CD4-positive, alpha-beta T cell treated with Interleukin-6 for 4 hours (primary cell): ENCODE results near the gene ZKSCAN5.
"Not testable (repeated sequence)": the region's sequence is repeated elsewhere in the genome, so short reads cannot be mapped to it uniquely, and the experiment has no call there.

ENCODE experiments used
- DNase-seq: peaks from one replicate; pipeline ENCODE4 v3.0.0-alpha.2; 2020; ENCODE audit warnings: mixed read lengths

ZKSCAN5 gene

GRCh38 chr7:99557196-99557607 is 52.7 kb downstream of the ZKSCAN5 start:
- no peak for DNase-seq

GRCh38 chr7:99557940-99558305 is 53.5 kb downstream of the ZKSCAN5 start:
- DNase-seq: no peak

GRCh38 chr7:99558306-99559174 is 54.1 kb downstream of the ZKSCAN5 start, which contains the start of gene ZNF655:
Gene ZNF655 (plus strand): TSS chr7:99558642. CDS start chr7:99560560, 1,918 bp downstream.
- DNase-seq: peak; percentile 89

- no peak for DNase-seq
Observed at GRCh38 chr7:99559175-99559915, 54.9 kb downstream of the ZKSCAN5 start.

- no peak for DNase-seq
Observed at GRCh38 chr7:99560834-99561736, 56.6 kb downstream of the ZKSCAN5 start.

- no peak for DNase-seq
Observed at GRCh38 chr7:99561737-99562051, 57.2 kb downstream of the ZKSCAN5 start.

GRCh38 chr7:99562114-99562784 is 57.8 kb downstream of the ZKSCAN5 start:
- DNase-seq: no peak

- peak; percentile 46 for DNase-seq
Observed at GRCh38 chr7:99562832-99563231, 58.4 kb downstream of the ZKSCAN5 start.

GRCh38 chr7:99563650-99564049 is 59.2 kb downstream of the ZKSCAN5 start:
- DNase-seq: no peak

- not testable (repeated sequence) for DNase-seq
Observed at GRCh38 chr7:99568770-99569169, 64.3 kb downstream of the ZKSCAN5 start.

- DNase-seq: no peak
Observed at GRCh38 chr7:99571768-99572167, 67.3 kb downstream of the ZKSCAN5 start.

GRCh38 chr7:99573257-99573656 is 68.8 kb downstream of the ZKSCAN5 start:
- no peak for DNase-seq

- no peak for DNase-seq
Observed at GRCh38 chr7:99576251-99576650, 71.8 kb downstream of the ZKSCAN5 start.

- no peak for DNase-seq
Observed at GRCh38 chr7:99579281-99579955, 75.0 kb downstream of the ZKSCAN5 start.

- peak; percentile 79 for DNase-seq
Observed at GRCh38 chr7:99579956-99580777, 75.7 kb downstream of the ZKSCAN5 start.

- DNase-seq: not testable (repeated sequence)
Observed at GRCh38 chr7:99580778-99581332, 76.4 kb downstream of the ZKSCAN5 start.
